H1 (cell line): ENCODE measurements around the gene MYL3. TPM values are rescaled to one million over a fixed set of nuclear protein-coding genes. Genes with fewer than 3 reads are reported as not detected.
A peak's percentile ranks its signal among the peaks of the same experiment; 100 is the strongest.

Source experiments
- BRCA1 ChIP-seq: IDR thresholded peaks from 2 replicates; pipeline ENCODE4 v1.6.1; 2012; ENCODE audit warnings: low read depth, low read length, improper control_type of control experiment
- CBX5 ChIP-seq: fragments of 300-800, 300-1000 bp; sonication (generic); IDR thresholded peaks from 2 replicates; pipeline ENCODE4 v1.7.1; 2016; ENCODE audit warnings: antibody characterized with exemption, low read length, low read depth
- CEBPB ChIP-seq: IDR thresholded peaks from 2 replicates; pipeline ENCODE4 v1.6.1; 2012; ENCODE audit warnings: low read depth, low read length
- CHD1 ChIP-seq: IDR thresholded peaks from 2 replicates; pipeline ENCODE4 v1.6.1; 2012; ENCODE audit warnings: low read depth, low read length, improper control_type of control experiment
- CHD2 ChIP-seq: IDR thresholded peaks from 2 replicates; pipeline ENCODE4 v1.6.1; 2012; ENCODE audit warnings: low read length, improper control_type of control experiment
- CREB1 ChIP-seq: IDR thresholded peaks from 2 replicates; pipeline ENCODE4 v1.6.1; 2012; ENCODE audit warnings: inconsistent platforms
- EZH2 ChIP-seq: fragments of 200-600 bp; sonication (generic); IDR thresholded peaks from 2 replicates; pipeline ENCODE4 v1.7.1; 2012; ENCODE audit warnings: low read depth, mild to moderate bottlenecking, moderate library complexity, low read length, inconsistent platforms; ENCODE audit not compliant: severe bottlenecking
- FOSL1 ChIP-seq: IDR thresholded peaks from 2 replicates; pipeline ENCODE4 v1.6.1; 2011; ENCODE audit warnings: mild to moderate bottlenecking, low read depth, low read length, moderate library complexity; ENCODE audit not compliant: insufficient read depth
- JUND ChIP-seq: IDR thresholded peaks from 2 replicates; pipeline ENCODE4 v1.6.1; 2011; ENCODE audit warnings: mild to moderate bottlenecking, improper control_type of control experiment, low read length
- KDM1A ChIP-seq: fragments of 200-600, 300-600 bp; sonication (generic); IDR thresholded peaks from 2 replicates; pipeline ENCODE4 v1.7.1; 2016; ENCODE audit warnings: mild to moderate bottlenecking, low read length, borderline replicate concordance
- KDM4A ChIP-seq: IDR thresholded peaks from one replicate; pipeline ENCODE4 v1.7.1; 2012; ENCODE audit warnings: low read depth, mild to moderate bottlenecking, moderate library complexity, low read length, inconsistent platforms; ENCODE audit not compliant: severe bottlenecking
- NANOG ChIP-seq: IDR thresholded peaks from 2 replicates; pipeline ENCODE4 v1.6.1; 2011; ENCODE audit warnings: low read length, low read depth, mild to moderate bottlenecking, inconsistent platforms; ENCODE audit not compliant: insufficient read depth, poor library complexity, severe bottlenecking
- NRF1 ChIP-seq: IDR thresholded peaks from 2 replicates; pipeline ENCODE4 v1.6.1; 2011; ENCODE audit warnings: mild to moderate bottlenecking, low read depth, low read length, improper control_type of control experiment
- PHF8 ChIP-seq: fragments of 200-600 bp; sonication (generic); conservative IDR thresholded peaks from 2 replicates; pipeline ENCODE4 v1.7.1; 2012; ENCODE audit warnings: low read depth, mild to moderate bottlenecking, inconsistent platforms, low read length, moderate library complexity
- POLR2A ChIP-seq, 2 experiments: IDR thresholded peaks; 1 replicate in 1 of 2; 2 replicates in 1 of 2; pipeline ENCODE4 v1.6.1; 2011; ENCODE audit warnings: low read depth in 2 of 2, low read length in 2 of 2, mild to moderate bottlenecking in 2 of 2; ENCODE audit errors: control extremely low read depth in 1 of 2
- RAD21 ChIP-seq, 2 experiments: IDR thresholded peaks in 1 of 2; conservative IDR thresholded peaks in 1 of 2; 2 replicates each; pipeline ENCODE4 v1.6.1; 2011; ENCODE audit warnings: low read depth in 2 of 2, low read length in 2 of 2, improper control_type of control experiment in 1 of 2, inconsistent platforms in 1 of 2, mild to moderate bottlenecking in 1 of 2, moderate library complexity in 1 of 2
- RXRA ChIP-seq: IDR thresholded peaks from 2 replicates; pipeline ENCODE4 v1.6.1; 2011; ENCODE audit warnings: low read depth, mild to moderate bottlenecking, low read length, moderate library complexity; ENCODE audit not compliant: insufficient read depth
- SIN3A ChIP-seq, 2 experiments: IDR thresholded peaks in 1 of 2; conservative IDR thresholded peaks in 1 of 2; 2 replicates each; pipeline ENCODE4 v1.6.1; 2011 to 2012; ENCODE audit warnings: low read length in 2 of 2, improper control_type of control experiment in 1 of 2, low read depth in 1 of 2, mild to moderate bottlenecking in 1 of 2
- SIX5 ChIP-seq: IDR thresholded peaks from 2 replicates; pipeline ENCODE4 v1.6.1; 2011; ENCODE audit warnings: mild to moderate bottlenecking, low read depth, low read length
- SP2 ChIP-seq: IDR thresholded peaks from 2 replicates; pipeline ENCODE4 v1.6.1; 2012; ENCODE audit warnings: mild to moderate bottlenecking, low read length, inconsistent platforms
- TAF1 ChIP-seq: IDR thresholded peaks from 2 replicates; pipeline ENCODE4 v1.6.1; 2011; ENCODE audit warnings: mild to moderate bottlenecking, low read depth, low read length
- TBP ChIP-seq: IDR thresholded peaks from 2 replicates; pipeline ENCODE4 v1.6.1; 2011; ENCODE audit warnings: low read depth, low read length, improper control_type of control experiment
- YY1 ChIP-seq: IDR thresholded peaks from 2 replicates; pipeline ENCODE4 v1.6.1; 2011; ENCODE audit warnings: low read depth, mild to moderate bottlenecking, low read length
- polyA plus RNA-seq, 7 experiments: library from polyadenylated mRNA; depleted of rRNA in 3 of 7; stranded (reverse) in 5 of 7; unstranded in 2 of 7; fragments of >200 nt in 5 of 7; fragments of 200-250 nt in 2 of 7; gene quantifications; 1 replicate in 5 of 7; 2 replicates in 1 of 7; 4 replicates in 1 of 7; pipeline versions ENCODE4 v1.2.1 to v1.2.3, GENCODE V29; 2011 to 2013; ENCODE audit warnings: missing spikeins in 2 of 7, mixed read lengths in 2 of 7
- total RNA-seq: library from RNA; stranded (reverse); fragmentation: NEBNext Ultra II Directional; extraction: Animal tissue kit (Norgen Biotek cat#: 25700); gene quantifications from 2 replicates; pipeline ENCODE4 v1.2.1, GENCODE V29; 2021
- TF ChIP-seq, protein P1 (sequence below): IDR thresholded peaks from 2 replicates; pipeline ENCODE4 v1.6.1; 2011; ENCODE audit warnings: low read depth, mild to moderate bottlenecking, low read length; ENCODE audit not compliant: insufficient read depth

MYL3 gene
- total and polyA plus RNA-seq, 2 of the 8 experiments (the other 6 are each of a cell fraction or from before 2014, with no cell fraction given): 0.06 TPM; not detected in 1

- TF ChIP-seq RXRA (no peak), SIX5 (no peak), POLR2A (IDR thresholded peaks at IDR 0.05; ENCODE audit: control extremely low read depth in 1 of 2, low read depth in 2 of 2, low read length in 2 of 2) (no peak), SIN3A (conservative IDR thresholded peaks at IDR 0.05 in 1 of 2, IDR thresholded peaks at IDR 0.05 in 1 of 2; ENCODE audit: low read depth in 1 of 2, low read length in 2 of 2) (no peak), NANOG (no peak), TBP (no peak), PHF8 (peak; percentile 45; the same call in 1 of the 2 replicates), KDM4A (peak; percentile 94), RAD21 (IDR thresholded peaks at IDR 0.05 in 1 of 2, conservative IDR thresholded peaks at IDR 0.05 in 1 of 2; ENCODE audit: low read depth in 2 of 2, low read length in 2 of 2) (no peak), YY1 (no peak), CBX5 (no peak), CHD2 (no peak), SP2 (no peak), CEBPB (no peak), CREB1 (0 out of 2 replicates have a peak, but pooled peaks have one; percentile 22), NRF1 (no peak), EZH2 (no peak), JUND (no peak), CHD1 (no peak), FOSL1 (no peak), KDM1A (no peak), TAF1 (no peak), BRCA1 (no peak)
- TF ChIP-seq, protein P1, sequence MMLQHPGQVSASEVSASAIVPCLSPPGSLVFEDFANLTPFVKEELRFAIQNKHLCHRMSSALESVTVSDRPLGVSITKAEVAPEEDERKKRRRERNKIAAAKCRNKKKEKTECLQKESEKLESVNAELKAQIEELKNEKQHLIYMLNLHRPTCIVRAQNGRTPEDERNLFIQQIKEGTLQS: no peak
These were observed 50.9 kb downstream of the MYL3 start (continued) for GRCh38 chr3:46812237-46812791.
